ENCODE results near the gene MRPL18.

Gene MRPL18

DNA sequence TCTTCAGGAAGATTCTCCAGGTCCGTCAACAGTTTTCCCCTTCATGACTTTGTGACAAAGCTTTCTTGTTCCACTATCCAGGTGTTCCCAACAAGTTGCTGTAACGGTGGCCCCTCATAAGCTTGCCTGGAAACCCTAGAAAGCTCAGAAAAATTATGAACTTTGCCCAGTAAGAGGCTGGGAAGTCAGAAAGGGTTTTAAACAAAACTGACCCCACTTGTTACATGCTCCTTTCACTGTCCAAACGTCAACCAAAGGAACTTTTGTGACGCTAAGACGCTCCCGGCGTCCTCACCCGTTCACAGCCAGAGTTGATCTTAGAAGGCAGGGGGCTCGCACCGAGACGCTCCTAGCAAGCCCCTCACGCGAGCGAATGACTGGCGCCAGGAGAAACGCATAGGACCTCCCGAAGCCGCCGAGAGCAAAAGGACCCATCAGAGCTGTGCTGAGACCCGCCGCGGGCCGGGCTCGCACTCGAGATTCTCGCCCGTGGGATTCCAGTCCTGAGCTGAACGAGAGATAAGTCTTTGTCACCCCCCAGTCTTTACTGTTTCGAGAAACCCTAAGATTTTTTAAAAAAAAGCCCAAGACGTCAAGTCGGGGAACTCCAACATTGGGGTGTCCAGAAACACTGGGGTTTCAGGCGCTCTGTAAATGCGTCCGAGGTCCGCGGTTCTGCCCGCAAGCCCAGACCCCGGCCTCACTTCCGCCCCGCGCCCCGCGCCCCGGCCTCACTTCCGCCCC, 29.0 kb upstream of the MRPL18 start:
- DNase-seq (no peak), ATAC-seq (replicated peaks) (peak in 1 of 2 donors; percentile 0)
- peak overlapping the region; percentile 98 for H3K27ac Mint-ChIP-seq
- H3K27me3 Mint-ChIP-seq = no peaks in the 10 kb centered on the region
- peaks cover 24 to 48% of the 10 kb centered on the region in 2 donors for H3K36me3 Mint-ChIP-seq
- H3K9me3 Mint-ChIP-seq = no peaks in the 10 kb centered on the region
- H3K4me1 Mint-ChIP-seq = peaks cover 18 to 41% of the 10 kb centered on the region in 2 donors
- H3K4me3 Mint-ChIP-seq = peak overlapping the region; percentile 97 to 99

DNA sequence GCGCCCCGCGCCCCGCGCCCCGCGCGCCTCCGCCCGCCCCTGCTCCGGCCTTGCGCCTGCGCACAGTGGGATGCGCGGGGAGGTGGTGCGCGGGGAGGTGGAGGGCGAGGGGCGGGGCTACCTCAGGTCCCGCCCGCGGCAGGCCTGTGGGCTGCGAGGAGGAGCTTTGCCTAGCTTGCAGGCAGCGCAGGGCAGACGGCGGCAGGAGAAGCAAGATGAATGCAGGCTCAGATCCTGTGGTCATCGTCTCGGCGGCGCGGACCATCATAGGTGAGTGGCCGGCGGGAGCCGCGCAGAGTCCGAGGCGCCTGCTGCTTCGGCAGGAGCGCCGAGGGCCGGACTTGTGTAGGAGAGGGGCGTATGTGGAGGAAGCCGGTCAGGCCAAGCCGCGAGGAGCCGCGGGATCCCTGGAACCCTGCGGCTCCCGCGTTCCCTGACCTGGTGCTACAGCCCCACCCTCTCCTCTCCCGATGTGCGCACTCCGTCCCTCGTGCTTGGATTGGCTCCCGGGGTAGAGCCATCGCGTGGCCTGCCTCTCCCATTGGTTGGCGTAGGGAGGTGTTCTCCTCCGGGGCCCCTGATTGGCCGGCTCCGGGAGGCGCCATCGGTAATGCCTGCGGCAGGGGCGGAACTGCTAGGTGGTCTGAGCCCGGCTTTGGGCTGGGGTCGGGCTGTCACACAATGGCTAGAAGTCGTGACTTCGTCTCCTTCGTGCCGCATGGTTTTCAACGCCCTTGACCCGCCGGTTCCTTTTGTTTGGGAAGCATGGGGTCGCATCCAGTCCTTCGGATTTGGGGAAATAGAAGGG, 28.2 kb upstream of the MRPL18 start, which contains the start of gene ACAT2:
Gene ACAT2 (plus strand): TSS at position 173 of the 808 bp plus-strand sequence. CDS start 43 bp downstream, at position 216.
- H3K4me3 Mint-ChIP-seq = peak within 1 kb of the TSS; percentile 97 to 99
- peak; percentile 92 for DNase-seq
- no peaks in the 10 kb centered on the region for H3K27me3 Mint-ChIP-seq
- H3K9me3 Mint-ChIP-seq = no peaks in the 10 kb centered on the region
- peak within 1 kb of the TSS; percentile 98 for H3K27ac Mint-ChIP-seq
- peaks cover 21 to 49% of the 10 kb centered on the region in 2 donors for H3K4me1 Mint-ChIP-seq
- peak; percentile 95 to 96 for ATAC-seq (replicated peaks)
- peaks cover 26 to 55% of the 10 kb centered on the region in 2 donors for H3K36me3 Mint-ChIP-seq

DNA sequence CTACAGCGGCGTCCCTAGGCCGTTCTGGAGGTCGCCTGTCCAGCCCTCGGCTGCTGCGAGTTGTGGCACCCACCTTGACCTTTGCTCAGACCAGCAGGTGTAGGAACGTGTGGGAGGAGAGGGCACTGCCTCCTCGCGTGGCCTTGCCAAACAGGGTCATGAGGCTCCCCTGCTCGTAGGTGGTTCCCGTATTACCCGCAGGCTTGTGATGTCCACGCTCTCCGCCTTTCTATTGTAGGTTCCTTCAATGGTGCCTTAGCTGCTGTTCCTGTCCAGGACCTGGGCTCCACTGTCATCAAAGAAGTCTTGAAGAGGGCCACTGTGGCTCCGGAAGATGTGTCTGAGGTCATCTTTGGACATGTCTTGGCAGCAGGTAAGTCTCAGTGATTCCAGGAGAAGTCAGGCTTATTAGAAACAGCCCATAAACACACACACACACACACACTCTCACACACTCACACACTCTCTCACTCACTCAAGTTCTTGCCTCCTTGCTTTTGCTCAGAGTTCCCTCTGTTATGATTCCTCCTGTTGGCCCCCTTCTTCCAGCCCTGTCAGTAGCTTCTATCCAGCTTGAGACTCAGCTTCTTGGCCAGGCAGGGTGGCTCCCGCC, 27.5 kb upstream of the MRPL18 start:
- H3K36me3 Mint-ChIP-seq = peaks cover 28 to 54% of the 10 kb centered on the region in 2 donors

DNA sequence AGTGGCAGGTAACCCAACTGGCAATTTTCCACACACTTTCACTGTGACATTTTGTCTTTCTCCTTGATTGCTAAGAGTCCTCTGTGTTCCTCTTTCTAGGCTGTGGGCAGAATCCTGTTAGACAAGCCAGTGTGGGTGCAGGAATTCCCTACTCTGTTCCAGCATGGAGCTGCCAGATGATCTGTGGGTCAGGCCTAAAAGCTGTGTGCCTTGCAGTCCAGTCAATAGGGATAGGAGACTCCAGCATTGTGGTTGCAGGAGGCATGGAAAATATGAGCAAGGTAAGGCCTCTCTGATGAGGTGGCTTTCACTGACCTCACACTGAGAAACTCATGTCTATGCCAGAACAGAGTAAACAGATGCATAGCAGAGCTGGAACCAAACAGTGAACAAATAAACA, 23.4 kb upstream of the MRPL18 start:
- H3K27me3 Mint-ChIP-seq = no peaks in the 10 kb centered on the region
- H3K4me3 Mint-ChIP-seq = no peak overlapping the region
- H3K9me3 Mint-ChIP-seq = peaks cover 0 to 2% of the 10 kb centered on the region in 2 donors
- H3K36me3 Mint-ChIP-seq = peaks cover 52 to 66% of the 10 kb centered on the region in 2 donors
- DNase-seq (no peak), ATAC-seq (replicated peaks) (no peak)
- H3K4me1 Mint-ChIP-seq = peaks cover 8 to 26% of the 10 kb centered on the region in 2 donors
- no peak overlapping the region for H3K27ac Mint-ChIP-seq

More for the DNA sequence above, 27.5 kb upstream of the MRPL18 start:
- H3K27ac Mint-ChIP-seq = peak overlapping the region; percentile 98
- H3K9me3 Mint-ChIP-seq = no peaks in the 10 kb centered on the region
- DNase-seq (peak; percentile 13), ATAC-seq (replicated peaks) (peak; percentile 15 to 20)
- peaks cover 21 to 52% of the 10 kb centered on the region in 2 donors for H3K4me1 Mint-ChIP-seq
- H3K27me3 Mint-ChIP-seq = no peaks in the 10 kb centered on the region
- peak overlapping the region; percentile 97 to 99 for H3K4me3 Mint-ChIP-seq

DNA sequence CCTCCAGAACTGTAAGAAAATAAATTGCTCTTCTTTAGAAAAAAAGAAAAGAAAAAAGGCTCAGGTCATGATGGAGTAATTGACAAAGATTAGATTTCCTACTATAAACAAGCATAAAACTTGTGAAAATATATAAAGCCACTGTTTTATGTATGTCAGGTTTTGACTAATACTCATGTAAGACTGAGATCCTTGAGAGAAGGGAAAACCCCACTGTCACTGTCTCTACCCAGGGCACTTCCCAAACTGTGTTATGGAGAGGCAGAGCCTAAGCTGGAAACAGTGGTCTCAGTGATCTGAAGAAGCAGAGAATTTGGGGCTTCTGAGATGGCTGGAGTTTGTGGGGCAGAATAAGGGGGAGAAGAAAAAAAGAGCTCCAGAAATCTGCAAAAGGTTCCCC, 20.8 kb upstream of the MRPL18 start:
- Mint-ChIP-seq H3K9me3 (peaks cover 0 to 2% of the 10 kb centered on the region in 2 donors), H3K27me3 (no peaks in the 10 kb centered on the region), H3K27ac (peak overlapping the region; percentile 27), H3K36me3 (peaks cover 46 to 70% of the 10 kb centered on the region in 2 donors), H3K4me1 (peaks cover 3 to 13% of the 10 kb centered on the region in 2 donors), H3K4me3 (no peak overlapping the region)
- ATAC-seq (replicated peaks) = no peak
- no peak for DNase-seq

DNA sequence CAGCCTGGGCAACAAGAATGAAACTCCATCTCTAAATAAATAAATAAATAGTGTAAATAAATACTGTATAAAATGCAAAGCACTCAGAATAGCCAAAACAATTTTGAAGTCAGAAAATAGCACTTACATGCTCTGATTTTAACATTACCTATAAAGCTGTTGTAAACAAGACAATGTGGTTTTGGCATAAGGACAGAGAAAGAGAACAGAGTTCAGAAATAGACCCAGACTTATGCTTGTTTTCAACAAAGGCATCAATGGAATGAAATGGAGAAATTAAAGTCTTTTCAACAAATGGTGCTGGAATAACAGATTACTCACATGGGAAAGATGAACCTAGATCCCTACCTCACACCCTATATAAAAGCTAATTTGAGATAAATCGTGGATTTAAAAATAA, 18.1 kb upstream of the MRPL18 start:
- DNase-seq (no peak), ATAC-seq (replicated peaks) (no peak)
- peaks cover 52 to 69% of the 10 kb centered on the region in 2 donors for H3K36me3 Mint-ChIP-seq
- H3K9me3 Mint-ChIP-seq = peaks cover 0 to 2% of the 10 kb centered on the region in 2 donors
- no peak overlapping the region for H3K4me3 Mint-ChIP-seq
- no peaks in the 10 kb centered on the region for H3K27me3 Mint-ChIP-seq
- peaks cover 0 to 4% of the 10 kb centered on the region in 2 donors for H3K4me1 Mint-ChIP-seq
- no peak overlapping the region for H3K27ac Mint-ChIP-seq

DNA sequence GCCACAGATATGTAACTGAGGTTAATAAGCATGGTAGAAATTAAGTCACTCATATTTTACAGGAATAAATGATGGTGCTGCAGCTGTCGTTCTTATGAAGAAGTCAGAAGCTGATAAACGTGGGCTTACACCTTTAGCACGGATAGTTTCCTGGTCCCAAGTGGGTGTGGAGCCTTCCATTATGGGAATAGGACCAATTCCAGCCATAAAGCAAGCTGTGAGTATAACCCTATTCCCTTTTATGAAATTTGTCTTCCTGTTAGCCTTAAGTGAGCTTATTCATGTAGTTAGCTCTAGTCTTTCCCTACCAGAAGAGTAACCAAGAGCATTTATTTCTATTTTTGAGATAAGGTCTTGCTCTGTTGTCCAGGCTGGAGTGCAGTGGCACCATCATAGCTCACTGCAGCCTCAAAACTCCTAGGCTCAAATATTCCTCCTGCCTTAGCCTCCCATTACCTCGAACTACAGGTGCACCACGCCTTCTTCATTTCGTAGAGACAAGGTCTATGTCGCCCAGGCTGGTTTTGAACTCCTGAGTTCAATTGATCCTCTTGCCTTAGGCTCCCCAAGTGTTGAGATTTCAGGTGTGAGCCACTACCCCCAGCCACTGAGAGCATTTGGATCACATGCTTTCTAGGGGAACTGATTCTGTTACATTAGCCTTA, 12.9 kb upstream of the MRPL18 start:
- Mint-ChIP-seq H3K4me1 (peaks cover under 1 to 11% of the 10 kb centered on the region in 2 donors), H3K36me3 (peaks cover 30 to 54% of the 10 kb centered on the region in 2 donors), H3K27me3 (no peaks in the 10 kb centered on the region), H3K27ac (peak overlapping the region; percentile 37), H3K9me3 (no peaks in the 10 kb centered on the region), H3K4me3 (no peak overlapping the region)
- DNase-seq (no peak), ATAC-seq (replicated peaks) (no peak)

DNA sequence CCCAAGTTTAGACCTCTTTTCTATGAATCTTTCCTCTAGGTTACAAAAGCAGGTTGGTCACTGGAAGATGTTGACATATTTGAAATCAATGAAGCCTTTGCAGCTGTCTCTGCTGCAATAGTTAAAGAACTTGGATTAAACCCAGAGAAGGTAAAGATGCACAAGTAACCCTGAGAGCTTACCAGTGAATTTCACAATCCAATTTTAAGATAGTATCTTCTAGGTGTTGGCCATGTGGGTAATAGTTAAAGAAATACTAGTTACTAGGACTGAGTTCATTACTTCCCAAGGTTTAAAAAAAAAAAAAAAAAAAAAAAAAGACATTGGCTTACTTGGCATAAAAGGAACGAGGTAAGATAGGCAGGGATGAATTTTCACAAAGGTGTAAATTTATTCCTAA, 12.1 kb upstream of the MRPL18 start:
- ATAC-seq (replicated peaks) (no peak), DNase-seq (no peak)
- H3K36me3 Mint-ChIP-seq = peaks cover 38 to 56% of the 10 kb centered on the region in 2 donors
- no peak overlapping the region for H3K4me3 Mint-ChIP-seq
- H3K9me3 Mint-ChIP-seq = no peaks in the 10 kb centered on the region
- no peak overlapping the region for H3K27ac Mint-ChIP-seq
- H3K4me1 Mint-ChIP-seq = peaks cover 8 to 18% of the 10 kb centered on the region in 2 donors
- H3K27me3 Mint-ChIP-seq = no peaks in the 10 kb centered on the region

DNA sequence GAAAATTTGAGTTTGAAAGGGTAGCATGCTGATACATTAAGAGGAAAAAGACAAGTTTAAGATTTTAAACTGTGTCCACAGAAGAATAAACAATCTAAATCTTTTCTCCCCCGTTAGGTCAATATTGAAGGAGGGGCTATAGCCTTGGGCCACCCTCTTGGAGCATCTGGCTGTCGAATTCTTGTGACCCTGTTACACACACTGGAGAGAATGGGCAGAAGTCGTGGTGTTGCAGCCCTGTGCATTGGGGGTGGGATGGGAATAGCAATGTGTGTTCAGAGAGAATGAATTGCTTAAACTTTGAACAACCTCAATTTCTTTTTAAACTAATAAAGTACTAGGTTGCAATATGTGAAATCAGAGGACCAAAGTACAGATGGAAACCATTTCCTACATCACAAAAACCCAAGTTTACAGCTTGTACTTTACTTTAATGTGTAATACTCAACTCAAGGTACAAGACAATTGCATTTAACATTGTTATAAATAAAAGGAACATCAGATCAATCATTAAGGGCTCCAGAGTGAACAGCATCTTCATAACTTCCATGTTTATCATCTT, 11.6 kb upstream of the MRPL18 start:
- no peaks in the 10 kb centered on the region for H3K27me3 Mint-ChIP-seq
- no peak overlapping the region for H3K4me3 Mint-ChIP-seq
- no peaks in the 10 kb centered on the region for H3K9me3 Mint-ChIP-seq
- no peak for ATAC-seq (replicated peaks)
- H3K36me3 Mint-ChIP-seq = peaks cover 38 to 53% of the 10 kb centered on the region in 2 donors
- peaks cover 10 to 18% of the 10 kb centered on the region in 2 donors for H3K4me1 Mint-ChIP-seq
- no peak overlapping the region for H3K27ac Mint-ChIP-seq
- DNase-seq = no peak

DNA sequence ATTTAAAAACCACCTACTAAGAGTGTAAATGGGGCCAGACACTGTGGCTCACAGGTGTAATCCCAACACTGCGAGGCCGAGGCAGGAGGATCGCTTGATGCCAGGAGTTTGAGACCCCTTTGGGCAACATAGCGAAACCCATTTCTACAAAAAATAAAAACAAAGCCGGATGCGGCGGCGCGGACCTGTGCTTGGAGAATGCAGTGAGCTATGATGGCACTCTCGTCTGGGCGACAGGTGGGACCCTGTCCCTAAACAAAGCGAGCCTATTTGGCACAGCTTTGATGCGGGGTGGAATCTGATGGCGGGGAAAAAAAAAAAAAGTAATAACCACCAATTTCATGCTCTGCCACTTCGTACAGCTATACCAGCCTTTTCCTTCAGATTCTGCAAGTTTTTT, 2.0 kb upstream of the MRPL18 start:
- peak overlapping the region; percentile 94 for H3K27ac Mint-ChIP-seq
- ATAC-seq (replicated peaks) = no peak
- H3K27me3 Mint-ChIP-seq = no peaks in the 10 kb centered on the region
- peaks cover 18 to 50% of the 10 kb centered on the region in 2 donors for H3K4me1 Mint-ChIP-seq
- no peak for DNase-seq
- peak overlapping the region; percentile 91 to 96 for H3K4me3 Mint-ChIP-seq
- peaks cover 24 to 43% of the 10 kb centered on the region in 2 donors for H3K36me3 Mint-ChIP-seq
- no peaks in the 10 kb centered on the region for H3K9me3 Mint-ChIP-seq

DNA sequence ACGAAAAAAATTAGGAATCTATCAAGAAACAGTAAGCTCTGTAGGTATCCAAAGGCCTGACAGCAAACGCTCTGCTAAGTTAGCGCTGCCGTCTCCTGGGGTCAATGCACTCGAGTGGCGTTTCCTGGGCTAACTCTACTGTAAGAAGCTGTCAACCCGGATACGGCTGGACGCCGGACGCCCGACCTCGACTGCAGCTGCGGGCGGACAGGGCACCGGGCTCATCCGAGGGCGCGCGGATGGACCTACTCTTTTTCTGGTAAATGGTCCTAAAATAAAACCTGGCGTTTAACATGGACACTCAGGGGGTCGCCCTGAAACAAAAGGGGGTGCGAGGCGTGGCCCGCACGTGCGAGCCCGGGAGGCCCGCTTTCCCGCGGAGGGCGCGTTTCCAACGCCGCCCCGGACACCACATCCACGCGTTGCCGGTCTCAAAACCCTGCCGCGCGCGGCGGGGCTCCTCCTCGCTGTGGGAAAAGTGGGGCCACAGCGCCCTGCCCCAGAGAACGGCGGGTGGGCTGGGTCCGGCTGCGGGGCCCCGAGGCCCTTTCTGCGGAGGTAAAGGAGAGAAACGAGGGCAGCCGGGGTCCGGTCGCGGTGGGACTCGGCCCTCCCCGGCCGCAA, 1.4 kb upstream of the MRPL18 start:
- peaks cover 24 to 47% of the 10 kb centered on the region in 2 donors for H3K36me3 Mint-ChIP-seq
- H3K4me3 Mint-ChIP-seq = peak overlapping the region; percentile 91 to 96
- DNase-seq (no peak), ATAC-seq (replicated peaks) (peak in 1 of 2 donors; percentile 0)
- peaks cover 17 to 55% of the 10 kb centered on the region in 2 donors for H3K4me1 Mint-ChIP-seq
- H3K9me3 Mint-ChIP-seq = no peaks in the 10 kb centered on the region
- H3K27ac Mint-ChIP-seq = peak overlapping the region; percentile 94
- no peaks in the 10 kb centered on the region for H3K27me3 Mint-ChIP-seq

DNA sequence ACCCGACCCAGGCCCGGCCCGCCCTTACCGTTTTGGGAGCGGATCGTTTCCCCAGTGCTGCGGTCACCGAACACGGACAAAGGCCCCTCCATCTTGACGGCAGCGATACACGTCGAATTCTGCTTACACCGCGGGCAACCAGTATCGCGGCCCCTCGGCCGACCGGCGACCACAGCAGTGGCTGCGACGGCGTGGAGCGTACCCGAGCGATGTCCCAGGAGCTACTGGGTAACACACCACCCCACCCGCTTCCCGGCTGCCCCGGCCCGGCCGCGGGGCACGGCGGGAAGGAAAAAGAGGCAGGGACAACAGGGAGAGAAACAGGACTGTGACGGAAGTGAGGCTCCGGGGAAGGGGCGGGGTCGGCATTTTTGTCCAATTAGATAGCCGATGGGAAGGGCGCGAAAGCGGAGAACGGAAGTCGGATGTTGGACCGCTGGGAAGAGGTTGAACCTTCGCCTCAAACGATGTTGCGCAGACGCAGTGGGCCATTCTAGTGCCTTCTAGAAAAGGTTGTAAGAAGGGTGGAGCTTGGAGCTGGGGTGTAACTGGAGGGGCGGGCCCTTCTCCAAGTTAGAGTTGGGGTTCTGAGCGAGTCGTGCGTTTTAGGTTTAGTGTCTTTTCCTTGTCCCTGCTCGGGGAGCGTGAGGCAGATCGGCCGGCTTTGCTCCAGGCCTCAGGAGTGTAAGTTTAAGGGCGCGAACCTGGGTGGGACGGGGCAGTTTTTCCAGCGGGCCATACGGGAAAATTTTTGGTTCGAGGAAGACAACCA, 704 bp upstream of the MRPL18 start, which contains the start of gene TCP1:
Gene TCP1 (minus strand): TSS at position 226 of the 772 bp plus-strand sequence. CDS start 134 bp downstream, at position 92.
- Mint-ChIP-seq H3K9me3 (no peaks in the 10 kb centered on the region), H3K27ac (peak within 1 kb of the TSS; percentile 95), H3K27me3 (no peaks in the 10 kb centered on the region), H3K4me3 (peak within 1 kb of the TSS; percentile 91 to 96), H3K36me3 (peaks cover 26 to 45% of the 10 kb centered on the region in 2 donors), H3K4me1 (peaks cover 18 to 57% of the 10 kb centered on the region in 2 donors)
- peak; percentile 83 to 86 for ATAC-seq (replicated peaks)
- peak; percentile 98 for DNase-seq
